Kidney epithelial cell (primary cell): Measurements from ENCODE around the gene METTL9. TPM values are rescaled to one million over a fixed set of nuclear protein-coding genes. Genes with fewer than 3 reads are reported as not detected.

Source experiments
- DNase-seq: peaks from one replicate; pipeline ENCODE4 v3.0.0-alpha.2; 2010; ENCODE audit warnings: low read depth
- H3K27me3 ChIP-seq: 2 replicates; pipeline ENCODE4 v1.6.0; 2011; ENCODE audit warnings: low read length; ENCODE audit not compliant: control insufficient read depth, insufficient read depth
- H3K36me3 ChIP-seq: 2 replicates; pipeline ENCODE4 v1.5.1; 2011; ENCODE audit warnings: low read length; ENCODE audit not compliant: control insufficient read depth, insufficient read depth
- H3K4me3 ChIP-seq: 2 replicates; pipeline ENCODE4 v1.5.1; 2011; ENCODE audit warnings: low read depth, mild to moderate bottlenecking, control low read depth, low read length
- total RNA-seq: library from RNA; depleted of rRNA; stranded (reverse); fragments of >200 nt; gene quantifications from 2 replicates; pipeline ENCODE4 v1.2.3, GENCODE V29; 2015
- TF ChIP-seq, protein P1 (sequence below): IDR thresholded peaks from 2 replicates; pipeline ENCODE4 v1.5.1; 2011; ENCODE audit warnings: mild to moderate bottlenecking, moderate library complexity, low read length, control low read depth, inconsistent platforms; ENCODE audit not compliant: insufficient read depth, poor library complexity, severe bottlenecking

Gene METTL9
- total RNA-seq, 1 donor from 2014 or later = 188 TPM

DNA sequence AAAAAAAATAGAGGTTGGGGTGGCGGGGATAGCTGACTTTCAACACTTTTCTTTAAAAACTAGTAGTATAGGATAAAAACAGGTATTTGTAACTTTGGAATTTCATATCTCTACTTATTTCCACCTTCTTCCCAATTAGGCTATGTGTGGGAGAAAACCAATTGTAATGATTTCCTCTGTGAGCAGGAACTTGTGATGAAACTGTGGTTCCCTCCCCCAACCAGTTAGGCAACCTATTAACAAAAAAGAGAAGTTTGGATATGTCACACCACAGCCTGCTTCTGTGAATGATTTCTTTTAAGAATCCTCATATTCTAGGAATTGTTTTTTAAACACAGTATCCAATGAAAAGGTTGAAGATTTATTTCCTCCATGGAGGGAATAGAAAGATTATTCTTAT, 51.1 kb downstream of the METTL9 start:
- TF ChIP-seq, protein P1, sequence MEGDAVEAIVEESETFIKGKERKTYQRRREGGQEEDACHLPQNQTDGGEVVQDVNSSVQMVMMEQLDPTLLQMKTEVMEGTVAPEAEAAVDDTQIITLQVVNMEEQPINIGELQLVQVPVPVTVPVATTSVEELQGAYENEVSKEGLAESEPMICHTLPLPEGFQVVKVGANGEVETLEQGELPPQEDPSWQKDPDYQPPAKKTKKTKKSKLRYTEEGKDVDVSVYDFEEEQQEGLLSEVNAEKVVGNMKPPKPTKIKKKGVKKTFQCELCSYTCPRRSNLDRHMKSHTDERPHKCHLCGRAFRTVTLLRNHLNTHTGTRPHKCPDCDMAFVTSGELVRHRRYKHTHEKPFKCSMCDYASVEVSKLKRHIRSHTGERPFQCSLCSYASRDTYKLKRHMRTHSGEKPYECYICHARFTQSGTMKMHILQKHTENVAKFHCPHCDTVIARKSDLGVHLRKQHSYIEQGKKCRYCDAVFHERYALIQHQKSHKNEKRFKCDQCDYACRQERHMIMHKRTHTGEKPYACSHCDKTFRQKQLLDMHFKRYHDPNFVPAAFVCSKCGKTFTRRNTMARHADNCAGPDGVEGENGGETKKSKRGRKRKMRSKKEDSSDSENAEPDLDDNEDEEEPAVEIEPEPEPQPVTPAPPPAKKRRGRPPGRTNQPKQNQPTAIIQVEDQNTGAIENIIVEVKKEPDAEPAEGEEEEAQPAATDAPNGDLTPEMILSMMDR = no peak
- no peak overlapping the region for H3K4me3 ChIP-seq
- no peak for DNase-seq
- H3K36me3 ChIP-seq = no peaks in the 10 kb centered on the region
- no peaks in the 10 kb centered on the region for H3K27me3 ChIP-seq

DNA sequence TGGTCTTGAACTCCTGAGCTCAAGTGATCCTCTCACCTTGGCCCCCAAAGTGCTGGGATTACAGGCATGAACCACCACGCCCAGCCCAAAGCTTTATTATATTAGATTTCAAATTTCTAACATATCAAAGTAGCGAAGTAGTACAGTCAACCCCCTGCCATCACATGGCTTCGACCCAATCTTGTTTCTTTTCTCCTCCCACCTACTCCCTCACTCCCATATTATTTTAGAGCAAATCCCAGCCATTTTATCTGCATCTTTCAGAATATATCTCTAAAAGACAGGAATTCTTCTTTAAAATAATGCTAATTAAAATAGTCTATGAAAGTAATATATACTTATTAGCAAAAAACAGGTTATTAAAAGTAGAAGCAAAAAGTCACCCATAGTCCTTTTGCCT, 52.1 kb downstream of the METTL9 start:
- TF ChIP-seq, protein P1 = no peak
- no peaks in the 10 kb centered on the region for H3K36me3 ChIP-seq
- no peaks in the 10 kb centered on the region for H3K27me3 ChIP-seq
- no peak overlapping the region for H3K4me3 ChIP-seq
- no peak for DNase-seq

DNA sequence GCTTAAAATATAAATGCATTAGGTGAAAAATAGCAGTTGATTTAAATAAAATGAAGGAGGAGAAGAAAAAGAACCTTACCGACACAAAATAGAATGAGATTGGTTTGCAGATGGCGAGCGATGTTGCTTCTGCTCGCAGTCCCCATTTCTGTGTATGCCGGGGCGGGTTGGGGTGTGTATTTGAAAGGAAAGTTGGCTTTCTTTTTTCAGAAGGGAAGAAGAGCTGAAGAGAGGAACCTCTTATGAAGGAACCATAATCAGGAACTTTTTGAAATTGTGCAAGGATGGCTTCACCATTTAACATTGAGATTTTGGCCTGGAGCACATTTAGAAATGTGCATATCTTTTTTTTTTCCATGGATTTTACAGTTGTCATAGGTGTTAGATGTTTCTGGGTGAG, 53.1 kb downstream of the METTL9 start, which contains the start of gene IGSF6:
Gene IGSF6, minus strand, starts transcription at position 156 of the 400 bp plus-strand sequence. Its CDS starts 10 bp downstream, at position 146.
- Histone ChIP-seq H3K4me3 (no peak within 1 kb of the TSS), H3K36me3 (no peaks in the 10 kb centered on the region), H3K27me3 (no peaks in the 10 kb centered on the region)
- TF ChIP-seq, protein P1 = no peak
- no peak for DNase-seq

DNA sequence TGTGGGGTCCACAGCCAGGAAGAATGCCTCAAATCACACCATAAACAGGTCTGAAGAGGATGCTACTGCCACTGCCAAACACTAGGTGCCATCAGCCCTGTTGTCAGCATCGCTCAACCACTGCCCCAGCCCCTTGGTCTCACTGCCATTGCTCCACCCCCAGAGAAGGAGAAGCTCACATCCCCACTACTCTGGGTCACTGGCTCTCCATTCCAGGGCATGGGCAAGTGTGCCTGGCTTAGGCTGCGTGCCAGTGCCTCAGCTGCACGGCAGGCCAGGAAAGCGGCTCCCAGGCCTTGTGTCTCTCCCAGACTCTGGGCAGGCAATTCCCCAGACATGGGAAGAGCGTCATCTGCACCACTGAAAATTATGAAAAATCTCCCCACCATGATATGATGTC, 54.2 kb downstream of the METTL9 start:
- TF ChIP-seq, protein P1 = no peak
- Histone ChIP-seq H3K36me3 (no peaks in the 10 kb centered on the region), H3K4me3 (no peak overlapping the region), H3K27me3 (no peaks in the 10 kb centered on the region)
- DNase-seq = no peak

DNA sequence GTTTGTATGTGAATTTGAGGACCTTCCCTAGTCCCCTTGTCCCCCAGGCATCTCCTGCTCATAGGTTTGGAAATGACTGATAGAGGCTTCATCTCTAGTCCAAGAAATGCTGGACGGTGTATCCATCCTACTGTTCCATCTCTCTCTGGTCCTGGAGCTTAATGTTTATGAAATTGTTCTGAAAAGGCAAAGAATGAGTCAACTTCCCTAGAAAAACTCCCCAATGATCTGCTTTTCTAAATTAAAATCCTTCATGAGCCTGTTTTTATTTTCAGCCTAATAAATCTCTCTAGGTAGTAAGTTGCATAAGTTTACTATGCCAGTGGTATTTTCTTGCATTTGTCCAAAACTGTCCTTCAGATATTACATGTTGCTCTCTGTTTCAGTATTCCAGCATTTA, 55.1 kb downstream of the METTL9 start:
- TF ChIP-seq, protein P1 = no peak
- no peak for DNase-seq
- H3K36me3 ChIP-seq = no peaks in the 10 kb centered on the region
- H3K27me3 ChIP-seq = no peaks in the 10 kb centered on the region
- no peak overlapping the region for H3K4me3 ChIP-seq

DNA sequence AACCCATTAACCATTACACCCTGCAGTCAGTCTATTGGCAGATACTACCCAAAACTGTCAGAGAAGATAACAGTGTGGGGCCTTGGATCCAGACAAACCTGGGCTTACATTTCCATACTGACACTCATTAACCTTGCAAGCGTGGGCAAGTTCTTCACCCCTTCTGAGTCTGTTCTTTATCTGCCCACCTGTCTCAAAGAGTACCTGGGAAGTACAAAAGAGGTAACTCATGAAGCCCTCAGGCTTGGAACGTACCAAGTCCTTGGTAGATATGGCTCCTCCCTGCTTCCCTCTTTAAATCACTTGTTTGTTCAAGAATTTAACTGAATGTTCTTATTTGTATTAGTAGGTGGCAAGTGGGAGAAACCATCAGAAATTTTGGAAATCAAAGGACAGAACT, 55.5 kb downstream of the METTL9 start:
- no peak for DNase-seq
- H3K27me3 ChIP-seq = no peaks in the 10 kb centered on the region
- TF ChIP-seq, protein P1 = no peak
- no peak overlapping the region for H3K4me3 ChIP-seq
- no peaks in the 10 kb centered on the region for H3K36me3 ChIP-seq
